Bronchial epithelial cell (primary cell): Measurements from ENCODE around the gene CD58. TPM values are rescaled to one million over a fixed set of nuclear protein-coding genes. Genes with fewer than 3 reads are reported as not detected.

Experiments used
- DNase-seq: peaks from one replicate; pipeline ENCODE4 v3.0.0-alpha.2; 2010; ENCODE audit warnings: low read depth
- FAIRE-seq: peaks from 2 replicates; lab custom pipeline; 2011; peaks lifted over from hg19 to GRCh38; lab: Jason Lieb, UNC
- H3K27me3 ChIP-seq: 2 replicates; pipeline ENCODE4 v1.5.1; 2011; ENCODE audit warnings: low read length; ENCODE audit not compliant: control insufficient read depth, insufficient read depth
- H3K36me3 ChIP-seq: 2 replicates; pipeline ENCODE4 v1.5.1; 2011; ENCODE audit warnings: low read length; ENCODE audit not compliant: control insufficient read depth, insufficient read depth
- H3K4me3 ChIP-seq: 2 replicates; pipeline ENCODE4 v1.5.1; 2011; ENCODE audit warnings: mild to moderate bottlenecking, low read depth, low read length, control low read depth
- total RNA-seq: library from RNA; depleted of rRNA; stranded (reverse); fragments of >200 nt; gene quantifications from 2 replicates; pipeline ENCODE4 v1.2.1, GENCODE V29; 2014
- TF ChIP-seq, protein P1 (sequence below): IDR thresholded peaks from 2 replicates; pipeline ENCODE4 v1.5.1; 2011; ENCODE audit warnings: mild to moderate bottlenecking, moderate library complexity, low read length, control low read depth, inconsistent platforms; ENCODE audit not compliant: insufficient read depth, severe bottlenecking

Gene CD58
- total RNA-seq, 1 donor from 2014 or later = 18.2 TPM

DNA sequence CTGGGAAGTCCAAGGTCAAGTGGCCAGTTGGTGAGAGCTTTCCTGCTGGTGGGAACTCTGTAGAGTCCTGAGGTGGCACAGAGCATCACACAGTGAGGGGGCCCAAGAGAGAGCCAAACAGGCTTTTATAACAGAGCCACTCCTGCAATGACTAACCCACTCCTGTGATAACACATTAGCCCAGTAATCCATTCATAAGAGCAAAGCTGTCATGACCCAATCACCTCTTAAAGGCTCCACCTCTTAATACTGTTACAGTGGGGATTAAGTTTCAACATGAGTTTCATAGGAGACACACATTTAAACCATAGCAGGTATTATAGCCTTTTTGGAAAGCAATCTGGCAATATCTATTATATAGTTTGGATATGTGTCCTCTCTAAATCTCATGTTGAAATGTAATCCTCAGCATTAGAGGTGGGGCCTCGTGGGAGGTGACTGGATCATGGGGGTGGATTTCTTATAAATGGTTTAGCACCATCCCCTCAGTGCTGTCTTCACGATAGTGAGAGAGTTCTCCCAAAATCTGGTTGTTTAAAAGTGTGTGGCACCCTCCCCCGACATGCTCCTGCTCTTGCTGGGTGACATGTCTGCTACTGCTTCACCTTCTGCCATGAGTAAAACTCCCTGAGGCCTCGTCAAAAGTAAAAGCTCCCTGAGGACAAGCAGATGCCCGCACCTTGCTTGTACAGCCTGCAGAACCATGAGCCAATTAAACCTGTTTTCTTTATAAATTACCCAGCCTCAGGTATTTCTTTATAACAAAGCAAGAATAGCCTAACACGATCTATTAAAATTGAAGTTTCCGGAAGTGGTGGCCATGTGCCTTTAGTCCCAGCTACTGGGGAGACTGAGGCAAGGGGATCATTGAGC lies 64.5 kb downstream of the CD58 start:
- no peak for FAIRE-seq
- TF ChIP-seq, protein P1, sequence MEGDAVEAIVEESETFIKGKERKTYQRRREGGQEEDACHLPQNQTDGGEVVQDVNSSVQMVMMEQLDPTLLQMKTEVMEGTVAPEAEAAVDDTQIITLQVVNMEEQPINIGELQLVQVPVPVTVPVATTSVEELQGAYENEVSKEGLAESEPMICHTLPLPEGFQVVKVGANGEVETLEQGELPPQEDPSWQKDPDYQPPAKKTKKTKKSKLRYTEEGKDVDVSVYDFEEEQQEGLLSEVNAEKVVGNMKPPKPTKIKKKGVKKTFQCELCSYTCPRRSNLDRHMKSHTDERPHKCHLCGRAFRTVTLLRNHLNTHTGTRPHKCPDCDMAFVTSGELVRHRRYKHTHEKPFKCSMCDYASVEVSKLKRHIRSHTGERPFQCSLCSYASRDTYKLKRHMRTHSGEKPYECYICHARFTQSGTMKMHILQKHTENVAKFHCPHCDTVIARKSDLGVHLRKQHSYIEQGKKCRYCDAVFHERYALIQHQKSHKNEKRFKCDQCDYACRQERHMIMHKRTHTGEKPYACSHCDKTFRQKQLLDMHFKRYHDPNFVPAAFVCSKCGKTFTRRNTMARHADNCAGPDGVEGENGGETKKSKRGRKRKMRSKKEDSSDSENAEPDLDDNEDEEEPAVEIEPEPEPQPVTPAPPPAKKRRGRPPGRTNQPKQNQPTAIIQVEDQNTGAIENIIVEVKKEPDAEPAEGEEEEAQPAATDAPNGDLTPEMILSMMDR = no peak
- H3K27me3 ChIP-seq = no peaks in the 10 kb centered on the region
- no peaks in the 10 kb centered on the region for H3K36me3 ChIP-seq
- no peak overlapping the region for H3K4me3 ChIP-seq
- DNase-seq = peak; percentile 93

DNA sequence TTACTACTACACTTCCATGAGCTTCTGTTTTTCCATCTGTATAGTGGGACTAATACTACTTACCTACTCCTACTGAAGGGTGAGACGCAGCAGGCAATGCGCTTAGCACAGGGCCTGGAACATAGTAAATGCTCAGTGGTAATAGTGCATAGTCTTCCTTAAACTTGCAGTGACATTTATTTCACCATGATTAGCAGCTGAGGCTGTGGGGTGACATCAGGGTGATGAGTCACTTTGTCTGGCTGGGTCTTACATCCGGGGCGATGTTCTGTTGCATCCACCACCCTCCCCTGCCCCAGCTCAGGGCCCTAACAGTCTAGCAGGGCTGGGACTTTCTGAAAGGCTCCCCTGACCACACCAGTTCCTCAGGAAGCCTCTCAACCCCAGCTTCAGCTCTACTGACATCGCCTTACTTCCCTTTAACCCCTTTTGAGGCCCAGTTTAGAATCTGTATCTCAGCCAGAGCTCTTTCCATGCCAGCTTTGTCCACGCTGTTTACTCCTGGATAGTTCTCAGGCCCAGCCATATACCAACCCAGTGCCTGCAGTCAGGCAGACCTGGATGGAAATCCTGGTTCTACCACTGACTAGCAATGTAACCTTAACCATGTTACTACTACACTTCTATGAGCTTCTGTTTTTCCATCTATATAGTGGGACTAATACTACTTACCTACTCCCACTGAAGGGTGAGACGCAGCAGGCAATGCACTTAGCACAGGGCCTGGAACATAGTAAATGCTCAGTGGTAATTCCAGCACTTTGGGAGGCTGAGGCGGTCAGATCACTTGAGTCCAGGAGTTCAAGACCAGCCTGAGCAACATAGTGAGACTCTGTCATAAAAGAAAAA lies 66.3 kb downstream of the CD58 start:
- TF ChIP-seq, protein P1 = no peak
- Histone ChIP-seq H3K36me3 (no peaks in the 10 kb centered on the region), H3K27me3 (no peaks in the 10 kb centered on the region), H3K4me3 (no peak overlapping the region)
- DNase-seq = peak; percentile 80
- no peak for FAIRE-seq

DNA sequence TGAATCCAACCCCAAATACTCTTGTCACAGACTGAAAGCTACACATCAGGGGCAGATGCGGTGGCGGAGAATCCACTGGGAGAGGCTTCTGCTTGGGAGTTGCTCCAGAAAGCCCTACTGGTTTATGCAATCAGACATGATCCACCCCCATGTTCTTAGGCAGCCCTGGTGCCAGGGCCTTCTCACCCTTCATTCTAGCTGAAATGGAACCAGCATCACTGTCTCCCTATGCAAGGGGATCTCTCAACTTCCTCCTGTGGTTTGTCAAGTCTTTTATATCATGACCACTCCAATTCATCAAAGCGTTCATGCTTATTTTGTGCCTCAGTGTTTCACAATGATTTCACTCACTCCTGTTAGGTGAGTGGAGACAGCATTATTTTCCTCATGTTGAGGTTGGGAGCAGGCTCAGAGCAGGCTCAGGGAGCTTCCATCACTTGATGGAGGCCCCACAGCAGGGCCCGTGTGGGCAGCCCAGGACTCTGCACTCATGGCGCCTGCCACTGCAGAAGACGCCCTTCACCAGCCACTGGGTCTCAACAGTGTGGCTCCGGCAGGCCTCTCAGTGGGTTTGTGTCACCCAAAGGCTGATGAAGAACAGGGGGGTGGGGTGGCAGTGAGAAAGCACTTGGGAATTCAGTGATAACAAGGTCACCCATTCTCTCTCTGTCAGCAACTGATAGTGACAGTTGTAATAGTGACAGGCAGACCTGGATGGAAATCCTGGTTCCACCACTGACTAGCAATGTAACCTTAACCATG lies 67.1 kb downstream of the CD58 start:
- no peaks in the 10 kb centered on the region for H3K27me3 ChIP-seq
- H3K4me3 ChIP-seq = no peak overlapping the region
- TF ChIP-seq, protein P1 = no peak
- no peaks in the 10 kb centered on the region for H3K36me3 ChIP-seq
- FAIRE-seq (no peak), DNase-seq (no peak)

DNA sequence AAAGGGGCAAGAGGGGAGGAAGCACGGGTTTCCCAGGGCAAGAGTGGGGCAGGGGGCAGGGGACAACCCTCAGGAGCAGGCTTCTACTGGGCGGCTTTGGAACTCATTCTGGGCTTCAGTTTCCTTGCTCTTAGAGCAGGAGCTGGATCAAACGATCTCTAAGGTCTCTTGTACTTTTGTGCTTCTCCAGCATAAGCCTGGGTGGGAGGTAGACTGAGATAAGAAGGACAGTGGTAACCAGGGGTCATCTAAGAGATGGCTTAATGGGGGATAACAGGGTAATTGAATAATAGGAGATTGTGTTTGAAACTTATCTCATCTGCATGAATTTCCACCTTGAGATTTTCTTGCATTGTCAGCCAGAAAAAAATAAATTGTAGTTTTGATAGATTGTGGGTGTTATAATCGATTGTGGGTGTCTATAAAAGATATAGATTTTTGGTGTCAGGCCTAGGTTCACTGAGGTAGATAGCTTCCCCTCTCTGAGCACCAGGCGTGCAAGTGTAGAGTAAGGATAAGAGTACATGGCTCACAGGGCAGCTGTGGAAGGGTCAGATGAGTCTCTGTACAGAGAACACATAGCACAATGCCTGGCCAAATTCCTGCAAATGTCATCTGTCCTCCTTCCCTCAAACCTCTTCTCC lies 68.0 kb downstream of the CD58 start:
- H3K4me3 ChIP-seq = no peak overlapping the region
- FAIRE-seq = no peak
- TF ChIP-seq, protein P1 = no peak
- no peak for DNase-seq
- no peaks in the 10 kb centered on the region for H3K27me3 ChIP-seq
- no peaks in the 10 kb centered on the region for H3K36me3 ChIP-seq

DNA sequence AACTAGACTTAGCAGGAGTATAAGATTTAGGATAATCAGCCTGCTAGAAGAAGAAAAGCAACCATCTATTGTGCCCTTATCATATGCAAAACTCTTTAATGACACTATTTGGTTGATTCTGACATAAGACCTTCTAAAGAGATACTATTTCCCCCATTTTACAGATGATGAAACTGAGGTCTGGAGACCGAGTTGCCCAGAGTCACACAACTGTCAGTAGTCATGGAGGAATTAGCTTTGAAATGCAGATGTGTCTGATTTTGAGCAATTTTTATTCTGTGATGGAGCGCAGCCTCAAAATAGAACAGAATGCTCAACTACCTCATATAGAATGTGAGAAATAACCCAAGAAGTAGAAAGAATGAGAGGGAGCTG lies 69.0 kb downstream of the CD58 start:
- no peak overlapping the region for H3K4me3 ChIP-seq
- TF ChIP-seq, protein P1 = no peak
- DNase-seq (no peak), FAIRE-seq (no peak)
- no peaks in the 10 kb centered on the region for H3K36me3 ChIP-seq
- H3K27me3 ChIP-seq = no peaks in the 10 kb centered on the region
